HepG2 (cell line): ENCODE results near the gene TBXAS1. TPM values are rescaled to one million over a fixed set of nuclear protein-coding genes. Genes with fewer than 3 reads are reported as not detected.

Experiments
- CCDC6 ChIP-seq: sonication (generic); formaldehyde crosslinking; IDR thresholded peaks from 2 replicates; pipeline ENCODE4 v1.8.1; 2022; ENCODE audit warnings: mild to moderate bottlenecking, missing genetic modification reagents, moderate library complexity
- HES4 ChIP-seq: sonication (generic); formaldehyde crosslinking; IDR thresholded peaks from 2 replicates; pipeline ENCODE4 v1.9.0; 2021; ENCODE audit warnings: mild to moderate bottlenecking, missing genetic modification reagents, borderline replicate concordance
- HNRNPH1 ChIP-seq: fragments of 200-400 bp; formaldehyde crosslinking; optimal IDR thresholded peaks from 2 replicates; pipeline ENCODE3; 2017; ENCODE audit warnings: mild to moderate bottlenecking, low read depth, low read length
- HNRNPK ChIP-seq: fragments of 200-400 bp; formaldehyde crosslinking; IDR thresholded peaks from 2 replicates; pipeline ENCODE4 v1.6.1; 2018; ENCODE audit warnings: low read length, low read depth, moderate library complexity, mild to moderate bottlenecking; ENCODE audit not compliant: poor library complexity, severe bottlenecking
- JUNB ChIP-seq: sonication (generic); formaldehyde crosslinking; IDR thresholded peaks from 2 replicates; pipeline ENCODE4 v1.8.0; 2022; ENCODE audit warnings: missing genetic modification reagents, mild to moderate bottlenecking, borderline replicate concordance
- KLF6 ChIP-seq: IDR thresholded peaks from 2 replicates; pipeline ENCODE4 v1.8.0; 2016; ENCODE audit warnings: missing biosample characterization, missing genetic modification reagents
- MXI1 ChIP-seq: IDR thresholded peaks from 3 replicates; pipeline ENCODE4 v1.6.1; 2012; ENCODE audit warnings: low read depth, low read length, inconsistent platforms, borderline replicate concordance
- NCOA1 ChIP-seq: sonication (generic); formaldehyde crosslinking; IDR thresholded peaks from 2 replicates; pipeline ENCODE4 v1.9.0; 2021; ENCODE audit warnings: missing genetic modification reagents
- PHF21A ChIP-seq: sonication (generic); formaldehyde crosslinking; IDR thresholded peaks from 2 replicates; pipeline ENCODE4 v1.5.0; 2020; ENCODE audit warnings: mild to moderate bottlenecking, missing genetic modification reagents
- RARA ChIP-seq: IDR thresholded peaks from 2 replicates; pipeline ENCODE4 v1.6.1; 2016; ENCODE audit warnings: missing genetic modification reagents, missing compliant biosample characterization
- TFE3 ChIP-seq: IDR thresholded peaks from 2 replicates; pipeline ENCODE4 v1.6.1; 2016
- ZFX ChIP-seq: sonication (generic); formaldehyde crosslinking; IDR thresholded peaks from 2 replicates; pipeline ENCODE4 v1.4.0; 2020; ENCODE audit warnings: mild to moderate bottlenecking, low read depth, missing genetic modification reagents, moderate library complexity
- ZNF207 ChIP-seq: fragments of 450-650 bp; IDR thresholded peaks from 2 replicates; pipeline ENCODE4 v1.6.1; 2016; ENCODE audit warnings: antibody characterized with exemption, borderline replicate concordance
- ZNF234 ChIP-seq: sonication (generic); formaldehyde crosslinking; conservative IDR thresholded peaks from 2 replicates; pipeline ENCODE4 v1.5.1; 2020; ENCODE audit warnings: mild to moderate bottlenecking, missing genetic modification reagents
- ZNF24 ChIP-seq: fragments of 450-650 bp; IDR thresholded peaks from 2 replicates; pipeline ENCODE4 v1.6.1; 2017; ENCODE audit warnings: antibody characterized with exemption, mild to moderate bottlenecking
- ZNF264 ChIP-seq: sonication (generic); formaldehyde crosslinking; IDR thresholded peaks from 2 replicates; pipeline ENCODE4 v1.4.0; 2020; ENCODE audit warnings: missing genetic modification reagents
- ZNF710 ChIP-seq: sonication (generic); formaldehyde crosslinking; IDR thresholded peaks from 2 replicates; pipeline ENCODE4 v1.5.0; 2020; ENCODE audit warnings: mild to moderate bottlenecking, missing genetic modification reagents, borderline replicate concordance
- ZNF772 ChIP-seq: sonication (generic); formaldehyde crosslinking; IDR thresholded peaks from 2 replicates; pipeline ENCODE4 v1.5.0; 2020; ENCODE audit warnings: mild to moderate bottlenecking, missing genetic modification reagents
- ZNF775 ChIP-seq: sonication (generic); formaldehyde crosslinking; IDR thresholded peaks from 2 replicates; pipeline ENCODE4 v1.4.0; 2020; ENCODE audit warnings: missing genetic modification reagents, mild to moderate bottlenecking, moderate library complexity, borderline replicate concordance
- polyA plus RNA-seq, 8 experiments: library from polyadenylated mRNA; depleted of rRNA in 3 of 8; stranded (reverse) in 7 of 8; unstranded in 1 of 8; fragments of >200 nt; fragmentation: Illumina TruSeq in 4 of 8; extraction: Trizol in 4 of 8; gene quantifications; 2 replicates each; pipeline versions ENCODE4 v1.2.1 to v1.2.3, GENCODE V29; 2011 to 2016; ENCODE audit warnings: low read depth in 4 of 8, missing spikeins in 1 of 8, mixed read lengths in 1 of 8; ENCODE audit not compliant: insufficient read depth in 1 of 8
- total RNA-seq, 5 experiments: library from RNA; depleted of rRNA; stranded (reverse); fragments of >200 nt; fragmentation: Illumina TruSeq; extraction: Trizol; gene quantifications; 2 replicates each; pipeline ENCODE4 v1.2.3, GENCODE V29; 2016; ENCODE audit warnings: low read depth in 1 of 5
- TF ChIP-seq, protein P1 (sequence below): sonication (generic); formaldehyde crosslinking; IDR thresholded peaks from 2 replicates; pipeline ENCODE4 v1.5.0; 2020; ENCODE audit warnings: missing genetic modification reagents
- TF ChIP-seq, protein P2 (sequence below): IDR thresholded peaks from 2 replicates; pipeline ENCODE4 v1.6.1; 2016
- TF ChIP-seq, protein P3 (sequence below): sonication (generic); formaldehyde crosslinking; IDR thresholded peaks from 2 replicates; pipeline ENCODE4 v1.8.0; 2022; ENCODE audit warnings: mild to moderate bottlenecking, missing genetic modification reagents, borderline replicate concordance

Gene TBXAS1
- total and polyA plus RNA-seq, 2 of the 13 experiments (the other 11 are each of a cell fraction or from before 2014, with no cell fraction given): 4.0 to 4.9 TPM

GRCh38 chr7:140062528-140063299 is 233.7 kb downstream of the TBXAS1 start, which contains the start of gene PARP12 (continued):
- TF ChIP-seq, protein P1, sequence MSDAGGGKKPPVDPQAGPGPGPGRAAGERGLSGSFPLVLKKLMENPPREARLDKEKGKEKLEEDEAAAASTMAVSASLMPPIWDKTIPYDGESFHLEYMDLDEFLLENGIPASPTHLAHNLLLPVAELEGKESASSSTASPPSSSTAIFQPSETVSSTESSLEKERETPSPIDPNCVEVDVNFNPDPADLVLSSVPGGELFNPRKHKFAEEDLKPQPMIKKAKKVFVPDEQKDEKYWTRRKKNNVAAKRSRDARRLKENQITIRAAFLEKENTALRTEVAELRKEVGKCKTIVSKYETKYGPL (CRISPR knock-in tag): no peak
- no peak for TF ChIP-seq ZNF207
- peak; percentile 27; the same call in 1 of the 2 replicates for TF ChIP-seq ZNF264
- TF ChIP-seq ZNF775 (CRISPR knock-in tag): no peak
- TF ChIP-seq PHF21A (CRISPR knock-in tag): peak; percentile 53; the same call in 1 of the 2 replicates
- peak; percentile 90 for TF ChIP-seq HNRNPK
- TF ChIP-seq MXI1: peak; percentile 68; the same call in 1 of the 3 replicates
- TF ChIP-seq ZNF772 (CRISPR knock-in tag): peak; percentile 22; the same call in 1 of the 2 replicates
- TF ChIP-seq KLF6 (CRISPR knock-in tag): no peak
- peak; percentile 87 for TF ChIP-seq ZFX (CRISPR knock-in tag)
- TF ChIP-seq JUNB (CRISPR knock-in tag): no peak
- TF ChIP-seq NCOA1: 0 out of 2 replicates have a peak, but pooled peaks have one; percentile 34
- no peak for TF ChIP-seq ZNF710 (CRISPR knock-in tag)
- TF ChIP-seq, protein P2, sequence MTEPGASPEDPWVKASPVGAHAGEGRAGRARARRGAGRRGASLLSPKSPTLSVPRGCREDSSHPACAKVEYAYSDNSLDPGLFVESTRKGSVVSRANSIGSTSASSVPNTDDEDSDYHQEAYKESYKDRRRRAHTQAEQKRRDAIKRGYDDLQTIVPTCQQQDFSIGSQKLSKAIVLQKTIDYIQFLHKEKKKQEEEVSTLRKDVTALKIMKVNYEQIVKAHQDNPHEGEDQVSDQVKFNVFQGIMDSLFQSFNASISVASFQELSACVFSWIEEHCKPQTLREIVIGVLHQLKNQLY: no peak
- TF ChIP-seq ZNF24: no peak
- TF ChIP-seq RARA (CRISPR knock-in tag): 0 out of 2 replicates have a peak, but pooled peaks have one; percentile 35
- no peak for TF ChIP-seq TFE3 (CRISPR knock-in tag)
- TF ChIP-seq CCDC6 (CRISPR knock-in tag): 0 out of 2 replicates have a peak, but pooled peaks have one; percentile 23
- TF ChIP-seq, protein P3, sequence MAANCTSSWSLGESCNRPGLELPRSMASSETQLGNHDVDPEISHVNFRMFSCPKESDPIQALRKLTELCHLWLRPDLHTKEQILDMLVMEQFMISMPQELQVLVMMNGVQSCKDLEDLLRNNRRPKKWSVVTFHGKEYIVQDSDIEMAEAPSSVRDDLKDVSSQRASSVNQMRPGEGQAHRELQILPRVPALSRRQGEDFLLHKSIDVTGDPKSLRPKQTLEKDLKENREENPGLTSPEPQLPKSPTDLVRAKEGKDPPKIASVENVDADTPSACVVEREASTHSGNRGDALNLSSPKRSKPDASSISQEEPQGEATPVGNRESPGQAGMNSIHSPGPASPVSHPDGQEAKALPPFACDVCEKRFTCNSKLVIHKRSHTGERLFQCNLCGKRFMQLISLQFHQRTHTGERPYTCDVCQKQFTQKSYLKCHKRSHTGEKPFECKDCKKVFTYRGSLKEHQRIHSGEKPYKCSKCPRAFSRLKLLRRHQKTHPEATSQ (CRISPR knock-in tag): peak; percentile 66; the same call in 1 of the 2 replicates
- no peak for TF ChIP-seq HNRNPH1
- peak; percentile 48; the same call in 1 of the 2 replicates for TF ChIP-seq HES4
- TF ChIP-seq ZNF234 (CRISPR knock-in tag): no peak
